Measurements from ENCODE around the gene CDCP2.

Gene CDCP2

DNA sequence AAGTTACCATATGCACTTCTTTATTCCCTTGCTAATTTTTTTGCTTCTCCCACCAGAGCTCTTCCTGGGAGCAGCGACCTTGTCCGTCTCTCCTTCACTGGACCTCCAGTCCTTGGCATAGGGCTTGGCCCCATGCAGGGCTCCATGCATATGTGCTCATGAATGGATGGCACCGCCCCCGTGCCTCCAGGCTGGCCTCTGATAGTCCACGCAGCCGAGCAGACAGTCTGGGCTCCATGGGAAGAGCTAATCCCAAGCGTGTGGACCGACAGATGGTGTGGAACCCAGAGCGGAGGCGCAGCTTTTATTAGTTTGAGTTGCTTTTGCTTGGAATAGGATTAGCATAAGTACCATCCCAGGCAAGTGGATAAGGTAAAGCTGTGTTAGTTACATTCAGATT is 41.8 kb downstream of the CDCP2 start:
- Histone ChIP-seq H3K4me3 (ENCODE audit: low read depth, low read length, poor library complexity, severe bottlenecking) (no peak overlapping the region), H3F3A (ENCODE audit: insufficient read depth, low read length) (no peaks in the 10 kb centered on the region), H3K27me3 (ENCODE audit: insufficient read depth, low read length) (peaks cover 4% of the 10 kb centered on the region; the same call in 1 of the 2 replicates), H3K9me3 (ENCODE audit: low read length) (no peaks in the 10 kb centered on the region), H4K20me1 (ENCODE audit: insufficient read depth, low read length) (no peaks in the 10 kb centered on the region), H3K27ac (ENCODE audit: low read depth, low read length, poor library complexity, severe bottlenecking) (no peak overlapping the region), H3K4me2 (ENCODE audit: low read length) (no peak overlapping the region), H3K36me3 (ENCODE audit: insufficient read depth, low read length) (no peaks in the 10 kb centered on the region), H3K9ac (ENCODE audit: low read length) (no peak overlapping the region), H2AFZ (ENCODE audit: low read length) (no peak overlapping the region), H3K9me2 (ENCODE audit: low read depth, low read length) (no peaks in the 10 kb centered on the region), H3K4me1 (ENCODE audit: insufficient read depth, low read length, severe bottlenecking) (no peaks in the 10 kb centered on the region), H3K79me2 (ENCODE audit: insufficient read depth, low read length) (no peaks in the 10 kb centered on the region)
- TF ChIP-seq EZH2 (IDR thresholded peaks at IDR 0.05; ENCODE audit: borderline replicate concordance, low read length): no peak
- TF ChIP-seq, protein P1, sequence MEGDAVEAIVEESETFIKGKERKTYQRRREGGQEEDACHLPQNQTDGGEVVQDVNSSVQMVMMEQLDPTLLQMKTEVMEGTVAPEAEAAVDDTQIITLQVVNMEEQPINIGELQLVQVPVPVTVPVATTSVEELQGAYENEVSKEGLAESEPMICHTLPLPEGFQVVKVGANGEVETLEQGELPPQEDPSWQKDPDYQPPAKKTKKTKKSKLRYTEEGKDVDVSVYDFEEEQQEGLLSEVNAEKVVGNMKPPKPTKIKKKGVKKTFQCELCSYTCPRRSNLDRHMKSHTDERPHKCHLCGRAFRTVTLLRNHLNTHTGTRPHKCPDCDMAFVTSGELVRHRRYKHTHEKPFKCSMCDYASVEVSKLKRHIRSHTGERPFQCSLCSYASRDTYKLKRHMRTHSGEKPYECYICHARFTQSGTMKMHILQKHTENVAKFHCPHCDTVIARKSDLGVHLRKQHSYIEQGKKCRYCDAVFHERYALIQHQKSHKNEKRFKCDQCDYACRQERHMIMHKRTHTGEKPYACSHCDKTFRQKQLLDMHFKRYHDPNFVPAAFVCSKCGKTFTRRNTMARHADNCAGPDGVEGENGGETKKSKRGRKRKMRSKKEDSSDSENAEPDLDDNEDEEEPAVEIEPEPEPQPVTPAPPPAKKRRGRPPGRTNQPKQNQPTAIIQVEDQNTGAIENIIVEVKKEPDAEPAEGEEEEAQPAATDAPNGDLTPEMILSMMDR (IDR thresholded peaks at IDR 0.05; ENCODE audit: low read length): no peak

- Histone ChIP-seq H3K9ac (ENCODE audit: low read length) (no peak overlapping the region), H2AFZ (ENCODE audit: low read length) (no peak overlapping the region), H3K4me2 (ENCODE audit: low read length) (no peak overlapping the region), H3K4me1 (ENCODE audit: insufficient read depth, low read length, severe bottlenecking) (no peaks in the 10 kb centered on the region), H3K9me2 (ENCODE audit: low read depth, low read length) (no peaks in the 10 kb centered on the region), H3K27ac (ENCODE audit: low read depth, low read length, poor library complexity, severe bottlenecking) (no peak overlapping the region), H3K9me3 (ENCODE audit: low read length) (no peaks in the 10 kb centered on the region), H3K4me3 (ENCODE audit: low read depth, low read length, poor library complexity, severe bottlenecking) (no peak overlapping the region), H4K20me1 (ENCODE audit: insufficient read depth, low read length) (no peaks in the 10 kb centered on the region), H3K27me3 (ENCODE audit: insufficient read depth, low read length) (peaks cover 4% of the 10 kb centered on the region; the same call in 1 of the 2 replicates), H3F3A (ENCODE audit: insufficient read depth, low read length) (no peaks in the 10 kb centered on the region), H3K79me2 (ENCODE audit: insufficient read depth, low read length) (no peaks in the 10 kb centered on the region), H3K36me3 (ENCODE audit: insufficient read depth, low read length) (no peaks in the 10 kb centered on the region)
- TF ChIP-seq EZH2 (IDR thresholded peaks at IDR 0.05; ENCODE audit: borderline replicate concordance, low read length): no peak
- TF ChIP-seq, protein P1 (IDR thresholded peaks at IDR 0.05; ENCODE audit: low read length): no peak
Observed at GRCh38 chr1:54109129-54110090, 43.4 kb downstream of the CDCP2 start.

- Histone ChIP-seq H3K9ac (ENCODE audit: low read length) (no peak overlapping the region), H2AFZ (ENCODE audit: low read length) (no peak overlapping the region), H3K27me3 (ENCODE audit: insufficient read depth, low read length) (peaks cover 4% of the 10 kb centered on the region; the same call in 1 of the 2 replicates), H3K79me2 (ENCODE audit: insufficient read depth, low read length) (no peaks in the 10 kb centered on the region), H3K36me3 (ENCODE audit: insufficient read depth, low read length) (no peaks in the 10 kb centered on the region), H3F3A (ENCODE audit: insufficient read depth, low read length) (no peaks in the 10 kb centered on the region), H3K9me2 (ENCODE audit: low read depth, low read length) (no peaks in the 10 kb centered on the region), H3K4me3 (ENCODE audit: low read depth, low read length, poor library complexity, severe bottlenecking) (no peak overlapping the region), H3K4me1 (ENCODE audit: insufficient read depth, low read length, severe bottlenecking) (no peaks in the 10 kb centered on the region), H3K9me3 (ENCODE audit: low read length) (no peaks in the 10 kb centered on the region), H3K4me2 (ENCODE audit: low read length) (no peak overlapping the region), H4K20me1 (ENCODE audit: insufficient read depth, low read length) (no peaks in the 10 kb centered on the region), H3K27ac (ENCODE audit: low read depth, low read length, poor library complexity, severe bottlenecking) (no peak overlapping the region)
- TF ChIP-seq, protein P1 (IDR thresholded peaks at IDR 0.05; ENCODE audit: low read length): no peak
- no peak for TF ChIP-seq EZH2 (IDR thresholded peaks at IDR 0.05; ENCODE audit: borderline replicate concordance, low read length)
Observed at GRCh38 chr1:54108156-54108555, 44.6 kb downstream of the CDCP2 start.
